Smooth muscle cell (in vitro differentiated cells): ENCODE results near the gene SHISA8. TPM values are rescaled to one million over a fixed set of nuclear protein-coding genes. Genes with fewer than 3 reads are reported as not detected.

Source experiments
- DNase-seq: peaks from one replicate; lab custom pipeline; 2025; ENCODE audit not compliant: unreplicated experiment; lab: John Stamatoyannopoulos, UW
- H2AFZ ChIP-seq: fragments of 200-600 bp; sonication (generic); 2 replicates; pipeline ENCODE4 v1.6.0; 2016; ENCODE audit warnings: antibody characterized with exemption, low read depth, mild to moderate bottlenecking
- H3F3A ChIP-seq: fragments of 200-600 bp; sonication (generic); 2 replicates; pipeline ENCODE4 v1.6.0; 2017; ENCODE audit warnings: antibody characterized with exemption, low read depth
- H3K27ac ChIP-seq: fragments of 200-600 bp; sonication (generic); 2 replicates; pipeline ENCODE4 v1.5.1; 2016; ENCODE audit warnings: low read depth, mild to moderate bottlenecking
- H3K27me3 ChIP-seq: fragments of 200-600 bp; sonication (generic); 2 replicates; pipeline ENCODE4 v1.6.1; 2016; ENCODE audit warnings: low read depth, mild to moderate bottlenecking
- H3K36me3 ChIP-seq: fragments of 200-600 bp; sonication (generic); 2 replicates; pipeline ENCODE4 v1.5.1; 2016; ENCODE audit warnings: low read depth
- H3K4me1 ChIP-seq: fragments of 200-600 bp; sonication (generic); 2 replicates; pipeline ENCODE4 v1.5.1; 2016; ENCODE audit warnings: low read depth
- H3K4me2 ChIP-seq: fragments of 200-600 bp; sonication (generic); 2 replicates; pipeline ENCODE4 v1.6.0; 2016; ENCODE audit warnings: mild to moderate bottlenecking
- H3K4me3 ChIP-seq: fragments of 200-600 bp; sonication (generic); 2 replicates; pipeline ENCODE4 v1.5.1; 2016; ENCODE audit warnings: mild to moderate bottlenecking
- H3K79me2 ChIP-seq: fragments of 200-600 bp; sonication (generic); 2 replicates; pipeline ENCODE4 v1.6.0; 2016; ENCODE audit warnings: low read depth, mild to moderate bottlenecking
- H3K9ac ChIP-seq: fragments of 200-600 bp; sonication (generic); 2 replicates; pipeline ENCODE4 v1.6.0; 2016; ENCODE audit warnings: low read depth
- H3K9me3 ChIP-seq: fragments of 200-600 bp; sonication (generic); replicated peaks from 2 replicates; pipeline ENCODE4 v1.5.1; 2016; ENCODE audit warnings: low read depth
- H4K20me1 ChIP-seq: fragments of 200-600 bp; sonication (generic); 2 replicates; pipeline ENCODE4 v1.6.0; 2016; ENCODE audit warnings: low read depth
- CTCF ChIP-seq: fragments of 200-600 bp; sonication (generic); IDR thresholded peaks from 2 replicates; pipeline ENCODE4 v1.5.1; 2017; ENCODE audit warnings: borderline replicate concordance, mild to moderate bottlenecking, antibody characterized with exemption; ENCODE audit not compliant: insufficient read depth, poor library complexity, severe bottlenecking
- WGBS: methylation state at CpG from one replicate; pipeline ENCODE4 v1.1.7; 2016; ENCODE audit warnings: low lambda C conversion rate; 5-methylcytosine and 5-hydroxymethylcytosine counted together
- polyA plus RNA-seq: library from polyadenylated mRNA; unstranded; fragments of >200 nt; fragmentation: Nextera tagmentation; extraction: Ambion mirVana; gene quantifications from 2 replicates; pipeline ENCODE4 v1.2.1, GENCODE V29; 2016
- total RNA-seq: library from RNA; depleted of rRNA; stranded (reverse); fragments of >200 nt; gene quantifications from 2 replicates; pipeline ENCODE4 v1.2.3, GENCODE V29; 2014

Gene SHISA8
- total and polyA plus RNA-seq, 2 experiments from 2014 or later, result 0.11 TPM; not detected in 1

GRCh38 chr22:41880653-41881052 lies 34.2 kb downstream of the SHISA8 start:
- peaks cover 18% of the 10 kb centered on the region for H3K36me3 ChIP-seq
- H4K20me1 ChIP-seq, result peaks cover 52% of the 10 kb centered on the region
- H2AFZ ChIP-seq, result no peak overlapping the region
- H3F3A ChIP-seq, result no peaks in the 10 kb centered on the region
- H3K9me3 ChIP-seq, result no peaks in the 10 kb centered on the region
- WGBS, result 97% methylated on average over 16 of the region's 16 CpGs
- H3K27ac ChIP-seq, result no peak overlapping the region
- H3K9ac ChIP-seq, result no peak overlapping the region
- no peaks in the 10 kb centered on the region for H3K4me1 ChIP-seq
- no peaks in the 10 kb centered on the region for H3K27me3 ChIP-seq
- no peak overlapping the region for H3K4me2 ChIP-seq
- no peak overlapping the region for H3K4me3 ChIP-seq
- DNase-seq, result no peak
- TF ChIP-seq CTCF, result no peak
- no peaks in the 10 kb centered on the region for H3K79me2 ChIP-seq

- no peaks in the 10 kb centered on the region for H3F3A ChIP-seq
- no peak overlapping the region for H3K4me3 ChIP-seq
- peaks cover 77% of the 10 kb centered on the region for H4K20me1 ChIP-seq
- no peak overlapping the region for H3K27ac ChIP-seq
- H3K9ac ChIP-seq, result no peak overlapping the region
- H3K9me3 ChIP-seq, result no peaks in the 10 kb centered on the region
- H3K4me2 ChIP-seq, result no peak overlapping the region
- peaks cover 14% of the 10 kb centered on the region for H3K36me3 ChIP-seq
- no peak overlapping the region for H2AFZ ChIP-seq
- no peaks in the 10 kb centered on the region for H3K4me1 ChIP-seq
- no peaks in the 10 kb centered on the region for H3K79me2 ChIP-seq
- no peak for DNase-seq
- H3K27me3 ChIP-seq, result no peaks in the 10 kb centered on the region
- TF ChIP-seq CTCF, result no peak
These were observed 38.2 kb downstream of the SHISA8 start for GRCh38 chr22:41876675-41877074.

- no peak overlapping the region for H3K4me3 ChIP-seq
- H3F3A ChIP-seq, result no peaks in the 10 kb centered on the region
- H4K20me1 ChIP-seq, result peaks cover 75% of the 10 kb centered on the region
- H2AFZ ChIP-seq, result no peak overlapping the region
- 95% methylated on average over 3 of the region's 3 CpGs for WGBS
- H3K79me2 ChIP-seq, result no peaks in the 10 kb centered on the region
- TF ChIP-seq CTCF, result no peak
- peaks cover 15% of the 10 kb centered on the region for H3K36me3 ChIP-seq
- H3K4me1 ChIP-seq, result no peaks in the 10 kb centered on the region
- no peak overlapping the region for H3K9ac ChIP-seq
- no peak overlapping the region for H3K27ac ChIP-seq
- no peaks in the 10 kb centered on the region for H3K9me3 ChIP-seq
- no peak overlapping the region for H3K4me2 ChIP-seq
- H3K27me3 ChIP-seq, result no peaks in the 10 kb centered on the region
- DNase-seq, result no peak
These were observed 38.6 kb downstream of the SHISA8 start for GRCh38 chr22:41876275-41876674.

- no peaks in the 10 kb centered on the region for H3K4me1 ChIP-seq
- H3K4me3 ChIP-seq, result no peak overlapping the region
- 89% methylated on average over 10 of the region's 10 CpGs for WGBS
- H3K27me3 ChIP-seq, result no peaks in the 10 kb centered on the region
- DNase-seq, result no peak
- no peak overlapping the region for H3K4me2 ChIP-seq
- no peak for TF ChIP-seq CTCF
- no peaks in the 10 kb centered on the region for H3F3A ChIP-seq
- no peak overlapping the region for H2AFZ ChIP-seq
- H4K20me1 ChIP-seq, result peaks cover 75% of the 10 kb centered on the region
- no peaks in the 10 kb centered on the region for H3K9me3 ChIP-seq
- H3K36me3 ChIP-seq, result peaks cover 17% of the 10 kb centered on the region
- H3K79me2 ChIP-seq, result no peaks in the 10 kb centered on the region
- no peak overlapping the region for H3K9ac ChIP-seq
- no peak overlapping the region for H3K27ac ChIP-seq
These were observed 39.2 kb downstream of the SHISA8 start for GRCh38 chr22:41875531-41876270.
